PC-9 (cell line): ENCODE measurements around the gene TXNL4A.

ENCODE experiments used
- CTCF ChIP-seq: fragments of 200-600 bp; sonication (generic); conservative IDR thresholded peaks from 2 replicates; pipeline ENCODE4 v1.6.1; 2017; ENCODE audit warnings: mixed run types, antibody characterized with exemption, mild to moderate bottlenecking, moderate library complexity
- EZH2 ChIP-seq: fragments of 200-600 bp; sonication (generic); IDR thresholded peaks from 2 replicates; pipeline ENCODE4 v1.8.0; 2017; ENCODE audit warnings: antibody characterized with exemption, low read depth

- TF ChIP-seq CTCF (no peak), EZH2 (no peak)
These were observed 3.1 kb upstream of the TXNL4A start for GRCh38 chr18:79991494-79991893.
